ENCODE results near the gene DAPP1.
"Not testable (repeated sequence)": the region's sequence is repeated elsewhere in the genome, so short reads cannot be mapped to it uniquely, and the experiment has no call there.

DAPP1 gene

GRCh38 chr4:99825272-99825671 is 8.6 kb downstream of the DAPP1 start:
- DNase-seq = no peak

- no peak for DNase-seq
Measured at GRCh38 chr4:99826016-99826415, 9.4 kb downstream of the DAPP1 start.

GRCh38 chr4:99827454-99827853 is 10.8 kb downstream of the DAPP1 start:
- DNase-seq = no peak

DNA sequence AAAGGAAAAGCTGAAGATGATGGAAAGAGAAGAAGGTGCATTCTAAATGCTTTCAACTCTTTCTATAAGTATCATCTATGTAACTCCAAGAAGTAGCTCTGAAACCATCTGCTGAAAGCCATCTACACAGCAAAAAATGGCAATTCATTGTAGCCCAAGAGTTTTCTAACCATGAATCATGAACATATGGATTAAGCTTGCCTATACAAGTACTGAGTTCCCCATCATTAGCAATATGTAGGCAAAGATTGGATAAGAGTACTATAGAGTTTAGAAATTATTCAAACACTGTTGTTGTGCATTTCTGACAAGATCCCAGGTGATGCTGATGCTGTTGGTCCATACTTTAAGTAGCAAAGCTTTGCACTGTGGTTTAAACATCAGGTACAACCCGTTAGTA is 11.2 kb downstream of the DAPP1 start:
- no peak for DNase-seq

DNA sequence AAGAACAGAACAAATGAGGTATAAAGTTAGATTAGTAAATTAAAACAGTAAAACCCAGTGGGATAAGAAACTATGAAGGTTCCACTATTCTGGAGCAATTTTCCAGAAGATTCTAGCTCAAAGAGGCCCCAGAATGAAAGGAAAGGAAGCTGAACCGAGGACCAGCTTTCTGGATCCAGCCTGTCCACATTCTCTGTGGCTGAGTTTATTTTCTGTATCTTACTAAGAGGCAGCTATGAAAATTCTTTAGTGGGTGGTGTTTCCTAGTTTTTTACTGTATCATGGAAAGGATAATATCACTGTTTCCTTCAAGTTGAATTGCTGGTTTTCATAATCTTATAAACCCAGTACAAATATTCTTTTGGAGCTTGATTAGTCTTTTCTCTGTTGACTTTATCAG is 11.8 kb downstream of the DAPP1 start:
- no peak for DNase-seq

- not testable (repeated sequence) for DNase-seq
Measured at GRCh38 chr4:99830051-99830450, 13.4 kb downstream of the DAPP1 start.

DNA sequence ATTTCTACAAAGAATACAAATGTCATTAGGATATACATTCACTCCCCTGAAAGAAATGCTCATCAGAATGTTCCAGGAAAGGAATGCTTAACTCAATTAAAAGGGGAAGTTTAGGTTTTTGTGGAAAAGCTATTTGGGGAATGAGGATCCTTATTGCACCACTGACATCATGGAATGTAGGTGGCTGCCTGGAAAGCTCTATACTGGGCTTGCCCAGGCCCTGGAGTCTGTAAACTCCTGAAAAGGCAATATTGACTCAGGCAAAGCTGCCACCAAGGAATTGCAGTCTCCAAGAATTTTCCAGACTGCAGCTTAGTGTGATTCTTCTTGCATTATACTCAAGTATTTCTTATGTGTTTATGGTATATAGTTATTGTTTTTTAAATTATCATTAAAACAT is 15.7 kb downstream of the DAPP1 start:
- DNase-seq = no peak

GRCh38 chr4:99832758-99833157 is 16.1 kb downstream of the DAPP1 start:
- no peak for DNase-seq

DNA sequence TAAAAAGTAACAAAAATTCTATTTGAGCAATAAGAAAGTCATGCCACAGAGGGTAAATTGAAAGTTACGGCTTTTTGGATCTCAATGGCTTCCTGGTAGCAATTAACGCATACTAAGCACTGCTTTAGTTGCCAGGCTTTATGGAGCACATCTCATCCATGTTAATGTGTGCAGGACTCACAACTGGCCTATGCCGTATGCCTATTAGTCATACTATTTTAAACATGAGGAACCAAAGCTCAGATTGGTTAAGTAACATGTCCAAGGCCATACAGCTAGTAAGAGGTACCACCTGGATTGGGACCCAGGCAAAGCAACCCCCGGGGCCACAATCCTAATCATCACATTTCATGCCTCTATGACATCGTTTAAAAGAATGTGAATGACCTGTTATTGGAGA is 17.1 kb downstream of the DAPP1 start:
- DNase-seq = no peak

- no peak for DNase-seq
Measured at GRCh38 chr4:99834569-99834968, 17.9 kb downstream of the DAPP1 start.

GRCh38 chr4:99835942-99836341 is 19.3 kb downstream of the DAPP1 start:
- no peak for DNase-seq

- no peak for DNase-seq
Measured at GRCh38 chr4:99838927-99839326, 22.3 kb downstream of the DAPP1 start.

- no peak for DNase-seq
Measured at GRCh38 chr4:99841129-99841528, 24.5 kb downstream of the DAPP1 start.

- DNase-seq = no peak
Measured at GRCh38 chr4:99843413-99843812, 26.8 kb downstream of the DAPP1 start.

- no peak for DNase-seq
Measured at GRCh38 chr4:99844048-99844447, 27.4 kb downstream of the DAPP1 start.

GRCh38 chr4:99845179-99845578 is 28.6 kb downstream of the DAPP1 start:
- no peak for DNase-seq

DNA sequence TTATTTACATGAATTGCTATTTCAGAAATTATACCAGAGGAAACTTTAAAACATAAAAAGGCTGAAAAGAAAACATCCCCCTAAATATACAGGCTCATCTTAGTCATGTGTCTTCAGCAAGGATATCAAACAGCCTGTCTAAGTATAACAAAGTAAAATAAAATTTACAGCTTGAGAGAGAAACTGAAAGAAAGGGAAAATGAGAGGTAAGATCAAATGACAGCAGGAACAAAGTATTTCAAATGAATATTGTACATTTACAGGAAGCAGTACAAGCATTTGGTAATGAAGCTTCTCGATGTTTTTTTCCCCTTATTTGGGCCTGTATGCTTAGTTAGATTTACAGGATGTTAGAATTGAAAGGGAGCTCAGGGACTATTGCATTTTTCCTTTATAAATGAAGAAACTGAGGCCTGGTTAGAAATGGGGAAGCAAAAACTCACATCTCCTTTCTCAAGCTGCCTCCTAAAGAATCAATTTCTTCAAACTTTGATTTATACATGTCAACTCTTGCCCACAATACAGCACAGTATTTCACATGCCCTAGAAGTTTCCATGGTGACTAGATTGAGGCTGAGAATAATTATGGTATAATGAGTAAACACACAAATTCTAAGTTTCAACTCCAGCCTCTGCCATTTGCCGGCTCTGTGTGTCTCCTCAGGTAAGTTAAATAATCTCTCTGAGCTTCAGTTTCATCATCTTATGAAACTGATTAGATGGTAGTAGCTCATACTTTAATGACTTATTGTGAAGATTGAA is 29.3 kb downstream of the DAPP1 start:
- DNase-seq = no peak

DNA sequence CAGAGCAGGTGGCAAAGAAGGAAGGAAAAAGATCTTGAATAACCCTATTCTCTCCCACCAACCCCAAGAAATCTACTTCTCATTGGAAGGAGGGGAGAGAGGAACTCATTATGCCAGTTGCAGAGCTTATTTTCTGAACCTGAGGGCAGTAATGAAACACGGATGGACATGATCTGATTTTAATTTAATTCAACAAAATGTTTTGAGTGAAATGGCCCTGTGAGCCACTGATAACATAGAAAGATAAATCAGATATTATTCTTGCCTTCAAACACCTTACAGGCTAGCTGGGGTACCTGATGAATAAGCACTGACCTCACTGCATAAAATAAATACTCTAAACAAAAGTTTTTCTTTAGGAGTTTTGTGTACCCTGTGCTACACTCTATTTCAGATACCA is 30.3 kb downstream of the DAPP1 start:
- no peak for DNase-seq

GRCh38 chr4:99847362-99847976 is 30.8 kb downstream of the DAPP1 start:
- DNase-seq = no peak

DNA sequence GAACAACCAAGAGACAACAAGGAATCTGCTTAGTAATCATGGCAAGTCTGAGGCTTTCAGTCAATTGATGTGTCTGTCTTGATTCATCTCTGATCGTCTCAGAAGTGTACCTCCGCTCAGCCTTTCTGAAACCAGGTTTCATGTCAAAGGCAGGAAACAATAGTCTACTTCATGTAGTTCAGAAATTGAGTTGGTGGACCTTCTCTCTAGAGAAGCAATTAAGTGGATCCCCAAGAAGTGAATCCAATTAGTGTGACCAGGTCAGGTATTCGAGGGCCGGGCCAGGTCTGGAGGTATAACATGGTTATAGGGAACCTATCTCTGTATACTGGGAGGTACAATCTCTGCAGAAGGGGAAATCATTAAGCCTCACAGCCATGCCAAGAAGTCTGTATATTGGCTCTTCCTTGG is 32.0 kb downstream of the DAPP1 start:
- no peak for DNase-seq

- DNase-seq = no peak
Measured at GRCh38 chr4:99852199-99852749, 35.6 kb downstream of the DAPP1 start.

DNA sequence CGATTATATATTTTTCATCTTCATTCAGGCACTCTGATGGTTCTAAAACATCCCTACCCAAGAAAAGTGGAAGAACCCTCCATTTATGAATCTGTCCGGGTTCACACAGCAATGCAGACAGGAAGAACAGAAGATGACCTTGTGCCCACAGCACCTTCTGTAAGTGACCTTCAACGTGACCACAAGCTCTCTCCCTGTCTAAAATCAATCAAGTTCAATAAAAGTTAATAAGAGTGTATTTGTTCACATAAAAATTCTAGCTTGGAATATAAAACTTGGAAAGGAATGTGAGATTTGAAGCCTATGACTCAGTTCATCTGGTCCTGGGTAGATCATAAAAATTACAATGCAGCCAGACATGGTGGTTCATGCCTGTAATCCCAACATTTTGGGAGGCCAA is 36.6 kb downstream of the DAPP1 start:
- DNase-seq = no peak

GRCh38 chr4:99853999-99854398 is 37.4 kb downstream of the DAPP1 start:
- DNase-seq = no peak

- no peak for DNase-seq
Measured at GRCh38 chr4:99855678-99856077, 39.1 kb downstream of the DAPP1 start.
